ENCODE data around the gene PTPRO.

DNA sequence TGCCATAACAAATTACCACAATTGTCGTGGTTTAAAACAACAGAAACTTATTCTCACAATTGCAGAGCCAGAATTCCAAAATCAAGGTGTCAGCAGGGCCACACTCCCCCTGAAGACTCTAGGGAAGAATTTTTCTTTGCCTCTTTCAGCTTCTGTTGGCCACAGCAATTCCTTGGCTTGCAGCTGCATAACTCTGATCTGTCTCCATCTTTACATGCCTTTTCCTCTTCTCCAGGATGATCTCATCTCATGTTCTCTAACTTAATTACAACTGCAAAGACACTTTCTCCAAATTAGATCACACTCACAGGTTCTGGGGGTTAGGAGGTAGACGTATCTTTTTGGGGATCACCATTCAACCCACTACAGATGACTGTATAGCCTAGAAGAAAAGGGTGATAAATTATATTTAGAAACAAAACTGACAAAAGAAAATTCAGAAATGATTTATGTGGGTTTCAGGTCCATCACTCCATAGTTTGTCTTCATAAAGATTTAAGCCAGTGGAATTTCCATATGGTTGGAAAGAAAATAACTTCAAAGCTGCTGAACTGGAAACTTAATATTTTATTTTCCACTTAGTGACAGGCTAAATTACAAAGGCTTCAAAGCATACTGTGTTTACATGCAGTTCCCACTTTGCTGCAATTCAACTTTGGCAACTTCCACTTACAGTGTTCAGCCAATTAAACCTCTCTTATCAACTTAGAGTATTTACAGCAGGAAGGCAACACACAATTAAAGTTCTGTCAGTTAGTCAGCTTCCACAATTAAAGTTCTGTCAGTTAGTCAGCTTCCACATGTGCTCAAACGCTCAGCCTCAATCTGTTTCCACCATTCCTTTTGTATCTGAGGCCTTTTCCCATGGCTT lies 253.6 kb downstream of the PTPRO start:
- TF ChIP-seq POLR2A (IDR thresholded peaks at IDR 0.05), result no peak
- TF ChIP-seq, protein P1, sequence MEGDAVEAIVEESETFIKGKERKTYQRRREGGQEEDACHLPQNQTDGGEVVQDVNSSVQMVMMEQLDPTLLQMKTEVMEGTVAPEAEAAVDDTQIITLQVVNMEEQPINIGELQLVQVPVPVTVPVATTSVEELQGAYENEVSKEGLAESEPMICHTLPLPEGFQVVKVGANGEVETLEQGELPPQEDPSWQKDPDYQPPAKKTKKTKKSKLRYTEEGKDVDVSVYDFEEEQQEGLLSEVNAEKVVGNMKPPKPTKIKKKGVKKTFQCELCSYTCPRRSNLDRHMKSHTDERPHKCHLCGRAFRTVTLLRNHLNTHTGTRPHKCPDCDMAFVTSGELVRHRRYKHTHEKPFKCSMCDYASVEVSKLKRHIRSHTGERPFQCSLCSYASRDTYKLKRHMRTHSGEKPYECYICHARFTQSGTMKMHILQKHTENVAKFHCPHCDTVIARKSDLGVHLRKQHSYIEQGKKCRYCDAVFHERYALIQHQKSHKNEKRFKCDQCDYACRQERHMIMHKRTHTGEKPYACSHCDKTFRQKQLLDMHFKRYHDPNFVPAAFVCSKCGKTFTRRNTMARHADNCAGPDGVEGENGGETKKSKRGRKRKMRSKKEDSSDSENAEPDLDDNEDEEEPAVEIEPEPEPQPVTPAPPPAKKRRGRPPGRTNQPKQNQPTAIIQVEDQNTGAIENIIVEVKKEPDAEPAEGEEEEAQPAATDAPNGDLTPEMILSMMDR (IDR thresholded peaks at IDR 0.05), result no peak
